NCI-H524 treated with DMSO at 0.1 percent for 48 hours (cell line): Measurements from ENCODE around the gene STXBP1.
"Not testable (repeated sequence)": the region's sequence is repeated elsewhere in the genome, so short reads cannot be mapped to it uniquely, and the experiment has no call there.

ENCODE experiments used
- DNase-seq: peaks from one replicate; lab custom pipeline; 2025; lab: John Stamatoyannopoulos, UW

The STXBP1 gene

GRCh38 chr9:127578627-127578951 is 33.5 kb upstream of the STXBP1 start:
- no peak for DNase-seq

GRCh38 chr9:127578952-127579853 is 32.9 kb upstream of the STXBP1 start:
- peak; percentile 80 for DNase-seq

- no peak for DNase-seq
Observed at GRCh38 chr9:127580366-127580765, 31.7 kb upstream of the STXBP1 start.

- DNase-seq, result no peak
Observed at GRCh38 chr9:127580879-127581475, 31.1 kb upstream of the STXBP1 start.

DNA sequence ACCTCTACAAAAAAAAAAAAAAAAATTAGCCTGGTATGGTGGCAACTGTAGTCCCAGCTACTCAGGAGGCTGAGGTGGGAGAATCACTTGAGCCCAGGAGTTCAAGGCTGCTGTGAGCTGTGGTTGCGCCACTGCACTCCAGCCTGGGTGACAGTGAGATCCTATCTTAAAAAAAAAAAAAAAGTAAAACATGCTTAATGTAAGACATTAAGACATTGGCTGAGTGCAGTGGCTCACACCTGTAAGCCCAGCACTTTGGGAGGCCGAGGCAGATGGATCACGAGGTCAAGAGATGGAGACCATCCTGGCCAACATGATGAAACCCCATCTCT is 27.6 kb upstream of the STXBP1 start:
- DNase-seq, result not testable (repeated sequence)

DNA sequence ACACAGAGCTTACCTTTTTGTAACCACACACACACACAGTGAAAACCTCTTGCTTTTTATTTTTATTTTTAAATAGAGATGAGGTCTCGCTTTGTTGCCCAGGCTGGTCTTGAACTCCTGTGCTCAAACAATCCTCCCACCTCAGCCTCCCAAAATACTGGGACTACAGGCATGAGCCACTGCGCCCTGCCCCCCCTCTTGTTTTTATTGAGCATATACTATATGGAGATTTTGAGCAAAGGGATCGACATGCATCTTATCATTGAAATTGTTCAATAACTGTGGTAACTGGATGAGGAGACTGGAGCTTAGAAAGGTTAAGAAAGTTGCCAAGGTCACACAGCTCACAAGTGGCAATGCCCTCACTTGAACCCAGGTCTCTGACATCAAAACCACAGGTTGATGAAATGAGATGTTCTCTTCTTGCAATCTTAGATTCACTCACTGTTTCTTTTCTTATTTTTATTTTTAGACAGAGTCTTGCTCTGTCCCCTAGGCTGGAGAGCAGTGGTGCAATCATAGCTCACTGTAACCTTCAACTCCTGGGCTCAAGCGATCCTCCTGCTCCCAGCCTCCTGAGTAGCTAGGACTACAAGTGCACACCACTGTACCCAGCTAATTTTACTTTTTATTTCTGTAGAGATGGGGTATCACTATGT is 26.8 kb upstream of the STXBP1 start:
- DNase-seq, result no peak

- DNase-seq, result no peak
Observed at GRCh38 chr9:127586096-127586495, 26.0 kb upstream of the STXBP1 start.

DNA sequence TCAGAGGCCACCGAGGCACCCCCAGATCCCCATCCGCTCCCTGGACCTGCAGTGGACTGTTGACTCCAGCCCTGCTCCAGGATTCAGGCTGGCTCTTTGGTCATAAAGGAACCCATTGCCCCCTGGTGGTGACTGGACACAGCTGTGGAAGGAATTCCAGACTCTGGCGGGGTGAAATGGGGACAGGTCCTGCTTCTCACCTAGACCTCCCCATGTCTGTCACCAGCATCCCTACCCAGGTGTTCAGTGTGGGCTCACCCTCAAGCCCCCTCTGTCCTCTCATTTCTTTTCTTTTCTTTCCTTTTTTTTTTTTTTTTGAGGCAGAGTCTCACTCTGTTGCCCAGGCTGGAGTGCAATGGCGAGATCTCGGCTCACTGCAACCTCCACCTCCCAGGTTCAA is 25.5 kb upstream of the STXBP1 start:
- no peak for DNase-seq

DNA sequence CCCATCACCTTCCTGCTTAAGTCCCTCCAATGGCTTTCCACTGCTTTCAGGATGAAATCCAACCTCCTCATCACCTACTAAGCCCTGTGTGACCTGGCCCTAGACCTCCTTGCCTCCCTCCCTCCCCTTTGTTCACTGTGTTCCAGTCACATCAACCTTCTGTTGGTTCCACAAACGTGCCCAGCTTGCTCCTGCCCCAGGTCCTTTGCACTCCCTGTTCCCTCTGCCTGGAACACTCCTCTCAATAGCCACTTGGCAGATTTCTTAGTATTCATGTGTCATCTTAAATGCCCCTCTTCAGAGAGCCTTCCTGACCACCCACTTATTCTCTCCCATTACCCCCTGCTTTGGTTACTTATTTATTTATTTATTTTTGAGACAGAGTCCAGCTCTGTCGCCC is 24.1 kb upstream of the STXBP1 start:
- no peak for DNase-seq

DNA sequence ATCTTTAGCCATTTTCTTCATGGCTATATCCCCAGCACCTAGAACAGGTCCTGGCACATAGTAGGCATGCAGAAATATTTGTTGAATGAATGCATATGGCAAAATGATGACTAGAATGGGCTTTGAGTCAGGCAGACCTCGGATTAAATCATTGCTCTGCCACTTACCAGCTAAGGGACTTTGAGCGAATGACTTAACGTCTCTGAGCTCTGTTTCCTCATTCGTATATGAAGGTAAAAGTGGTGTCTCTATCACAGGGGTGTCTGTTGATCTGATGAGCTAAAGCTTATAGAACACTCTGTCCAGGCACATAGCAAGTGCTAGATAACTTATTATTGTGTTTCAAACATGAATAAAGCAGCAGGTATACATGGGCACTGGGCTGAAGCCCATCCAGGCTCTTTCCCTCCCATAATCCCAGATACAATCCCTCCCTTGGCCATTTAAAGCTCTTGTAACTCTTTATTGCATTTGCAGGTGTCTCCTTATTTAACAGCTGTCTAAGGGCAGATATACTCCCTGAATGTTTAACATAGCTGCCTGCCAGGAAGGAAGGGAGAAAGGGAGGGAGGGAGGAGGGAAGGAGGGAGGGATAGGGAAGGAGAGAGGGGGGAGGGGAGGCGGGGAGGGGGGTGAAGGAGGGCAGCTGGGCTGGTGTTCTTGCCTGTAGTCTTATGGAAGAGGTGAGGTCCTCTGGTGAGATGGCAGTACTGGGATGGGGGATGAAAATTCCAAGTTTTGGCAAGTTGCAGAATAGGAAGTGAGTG is 23.2 kb upstream of the STXBP1 start:
- peak; percentile 57 for DNase-seq

DNA sequence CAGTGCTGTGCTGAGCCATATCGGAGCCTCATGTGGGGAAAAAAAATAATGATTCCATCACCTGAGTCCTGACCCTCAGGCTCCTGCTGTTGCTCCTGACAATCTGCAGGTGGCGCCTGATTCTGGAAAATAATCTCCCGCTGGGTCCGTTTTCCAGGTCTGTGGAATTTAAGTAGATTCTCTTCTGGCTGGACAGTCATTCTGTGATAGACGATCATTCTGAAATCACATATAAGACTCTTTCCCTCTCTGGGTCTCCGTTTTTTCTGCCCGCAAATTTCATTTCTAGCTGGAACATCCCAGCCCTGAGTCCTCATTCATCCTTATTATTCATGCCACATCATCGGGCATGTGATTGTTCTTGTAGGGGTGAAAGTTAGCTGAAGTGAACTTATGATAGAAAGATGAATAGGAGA is 22.1 kb upstream of the STXBP1 start:
- peak; percentile 29 for DNase-seq

DNA sequence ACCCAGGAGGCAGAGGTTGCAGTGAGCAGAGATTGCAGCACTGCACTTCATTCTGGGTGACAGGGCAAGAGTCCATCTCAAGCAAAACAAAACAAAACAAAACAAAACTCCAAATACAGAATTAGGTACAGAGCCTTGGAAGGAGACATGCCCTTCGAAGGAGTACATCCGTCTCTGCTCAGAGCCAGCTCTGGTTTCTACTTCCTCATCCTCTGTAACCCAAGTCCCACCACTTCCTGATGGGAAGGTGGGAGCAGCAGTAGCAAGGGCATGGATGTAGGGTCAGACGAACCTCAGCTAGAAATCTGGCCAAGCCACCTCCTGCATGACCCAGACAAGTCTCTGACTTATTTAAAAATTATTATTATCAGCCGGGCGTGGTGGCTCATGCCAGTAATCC is 16.5 kb upstream of the STXBP1 start:
- DNase-seq, result no peak

- DNase-seq, result no peak
Observed at GRCh38 chr9:127598839-127599549, 13.1 kb upstream of the STXBP1 start.

DNA sequence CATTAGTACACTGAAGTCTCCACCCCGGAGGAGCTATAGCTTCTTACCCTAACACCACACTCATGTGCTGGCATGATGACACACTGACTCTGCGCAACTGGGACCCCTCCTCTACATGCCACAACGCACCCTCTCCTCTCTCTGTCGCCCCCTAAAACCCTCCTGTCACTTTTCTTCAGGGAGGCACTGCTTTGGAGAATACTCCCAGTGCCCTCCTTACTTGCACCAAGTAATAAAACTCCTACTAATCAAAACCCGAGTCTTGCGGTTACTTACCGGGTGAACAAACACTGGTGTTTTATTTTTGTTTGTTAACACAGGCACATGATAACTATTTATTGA is 12.6 kb upstream of the STXBP1 start:
- DNase-seq, result no peak

DNA sequence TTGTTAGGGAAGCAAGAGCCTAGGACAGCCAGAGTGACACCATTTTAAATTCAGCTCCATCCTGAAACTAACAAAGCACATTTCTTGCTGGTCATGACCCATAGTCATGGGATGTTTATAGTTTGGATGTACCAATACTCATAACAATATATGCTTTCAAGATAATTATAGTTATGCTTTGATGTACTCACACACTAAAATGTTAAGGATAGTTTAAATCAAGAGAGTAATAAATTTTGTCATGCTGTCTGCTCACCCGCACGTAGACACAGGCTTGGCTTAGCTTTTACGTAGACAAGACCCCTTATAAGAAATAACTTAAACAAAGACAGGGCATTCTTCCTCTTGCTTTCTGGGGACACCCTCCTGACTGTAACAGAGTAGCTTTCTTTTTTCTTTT is 8.9 kb upstream of the STXBP1 start:
- DNase-seq, result no peak

DNA sequence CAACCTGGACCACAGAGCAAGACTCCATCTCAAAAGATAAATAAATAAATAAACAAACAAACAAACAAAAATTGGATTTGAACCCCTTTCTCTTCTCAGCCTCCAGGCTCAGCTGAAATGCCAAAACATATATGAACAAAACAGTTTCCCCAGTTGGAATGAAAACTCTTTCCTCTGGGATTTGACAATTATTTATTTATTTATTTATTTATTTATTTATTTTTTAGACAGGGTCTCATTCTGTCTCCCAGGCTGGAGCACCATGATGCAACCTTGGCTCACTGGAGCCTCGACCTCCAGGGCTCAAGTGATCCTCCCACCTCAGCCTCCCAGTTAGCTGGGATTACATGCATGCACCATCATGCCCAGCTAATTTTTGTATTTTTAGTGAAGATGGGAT is 6.0 kb upstream of the STXBP1 start:
- DNase-seq, result no peak

GRCh38 chr9:127608104-127608966 is 3.7 kb upstream of the STXBP1 start:
- peak; percentile 90 for DNase-seq

DNA sequence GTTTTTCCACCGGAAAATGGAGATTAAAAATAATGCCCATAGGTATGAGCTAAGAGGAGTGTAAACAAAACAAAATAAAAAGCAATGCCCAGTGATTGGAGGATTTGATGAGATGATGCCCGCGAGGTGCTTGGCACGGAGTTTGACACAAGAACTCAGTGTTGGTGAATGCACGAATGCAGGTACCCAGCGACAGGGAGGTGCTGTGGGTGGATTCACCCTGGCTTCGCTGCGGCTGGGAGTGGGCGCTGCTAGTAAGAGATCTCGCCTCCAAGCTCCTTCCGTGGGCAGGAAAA is 526 bp upstream of the STXBP1 start:
- DNase-seq, result no peak

GRCh38 chr9:127612939-127613582 is 984 bp downstream of the STXBP1 start:
- no peak for DNase-seq

DNA sequence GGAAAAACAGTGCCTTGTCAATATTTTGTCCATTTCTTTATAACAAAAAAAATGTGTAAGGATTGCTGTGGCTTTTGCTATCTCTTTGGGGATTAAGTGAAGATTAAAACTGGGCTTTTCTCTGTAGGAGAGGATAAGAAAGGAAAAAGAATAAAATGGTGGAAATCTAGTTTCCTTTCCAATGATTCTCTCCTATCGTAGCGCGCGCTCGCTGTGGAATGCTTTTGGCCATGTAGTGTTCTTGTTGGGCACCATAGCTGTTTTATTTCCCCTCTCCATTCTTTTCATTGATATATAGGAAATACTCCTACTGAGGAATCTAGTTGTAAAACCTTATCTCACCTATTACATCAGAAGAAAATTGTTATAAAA is 1.5 kb downstream of the STXBP1 start:
- DNase-seq, result no peak

- DNase-seq, result no peak
Observed at GRCh38 chr9:127614961-127615360, 2.9 kb downstream of the STXBP1 start.
